ENCODE measurements around the gene LYPD8. TPM values are rescaled to one million over a fixed set of nuclear protein-coding genes. Genes with fewer than 3 reads are reported as not detected.

The LYPD8 gene
- total RNA-seq, 1 donor from 2014 or later, result not detected

GRCh38 chr1:248783367-248783766, 27.8 kb upstream of the LYPD8 start:
- H3K36me3 Mint-ChIP-seq, result no peaks in the 10 kb centered on the region
- no peak overlapping the region for H3K27ac Mint-ChIP-seq
- Histone ChIP-seq H3K79me2 (ENCODE audit: low read depth) (no peaks in the 10 kb centered on the region), H2AFZ (replicated peaks) (no peak overlapping the region), H3K4me2 (no peak overlapping the region), H3K4me3 (no peak overlapping the region), H3K4me1 (no peaks in the 10 kb centered on the region), H3K36me3 (no peaks in the 10 kb centered on the region), H3F3A (ENCODE audit: low read depth) (no peaks in the 10 kb centered on the region), H3K9me3 (ENCODE audit: low read depth) (peaks cover 8% of the 10 kb centered on the region), H3K9ac (no peak overlapping the region), H3K27me3 (no peaks in the 10 kb centered on the region), H4K20me1 (ENCODE audit: low read depth) (no peaks in the 10 kb centered on the region), H3K27ac (no peak overlapping the region)
- DNase-seq (ENCODE audit: low spot score), result no peak
- H3K9me3 Mint-ChIP-seq, result peaks cover 7% of the 10 kb centered on the region
- no peak overlapping the region for H3K4me3 Mint-ChIP-seq
- TF ChIP-seq CTCF (IDR thresholded peaks at IDR 0.05), result no peak
- TF ChIP-seq EZH2 (IDR thresholded peaks at IDR 0.05), result no peak
- no peak for TF ChIP-seq EZH2phosphoT487 (IDR thresholded peaks at IDR 0.05)
- H3K27me3 Mint-ChIP-seq (ENCODE audit: insufficient read depth, low read depth), result peaks cover 4% of the 10 kb centered on the region
- H3K4me1 Mint-ChIP-seq, result no peaks in the 10 kb centered on the region

GRCh38 chr1:248782416-248783141, 27.0 kb upstream of the LYPD8 start:
- H3K4me1 ChIP-seq, result no peaks in the 10 kb centered on the region
- TF ChIP-seq EZH2 (IDR thresholded peaks at IDR 0.05) (no peak), EZH2phosphoT487 (IDR thresholded peaks at IDR 0.05) (no peak), CTCF (IDR thresholded peaks at IDR 0.05) (no peak)
- H3K36me3 ChIP-seq, result no peaks in the 10 kb centered on the region
- H4K20me1 ChIP-seq (ENCODE audit: low read depth), result no peaks in the 10 kb centered on the region
- Mint-ChIP-seq H3K27ac (no peak overlapping the region), H3K4me1 (no peaks in the 10 kb centered on the region), H3K27me3 (ENCODE audit: insufficient read depth, low read depth) (peaks cover 4% of the 10 kb centered on the region), H3K36me3 (no peaks in the 10 kb centered on the region), H3K9me3 (peaks cover 9% of the 10 kb centered on the region), H3K4me3 (no peak overlapping the region)
- DNase-seq (ENCODE audit: low spot score), result no peak
- H3K9me3 ChIP-seq (ENCODE audit: low read depth), result peaks cover 8% of the 10 kb centered on the region
- no peaks in the 10 kb centered on the region for H3K27me3 ChIP-seq
- no peak overlapping the region for H3K4me3 ChIP-seq
- no peak overlapping the region for H3K4me2 ChIP-seq
- no peak overlapping the region for H2AFZ ChIP-seq (replicated peaks)
- no peaks in the 10 kb centered on the region for H3K79me2 ChIP-seq (ENCODE audit: low read depth)
- H3F3A ChIP-seq (ENCODE audit: low read depth), result no peaks in the 10 kb centered on the region
- no peak overlapping the region for H3K9ac ChIP-seq
- H3K27ac ChIP-seq, result no peak overlapping the region

GRCh38 chr1:248779350-248779749, 23.8 kb upstream of the LYPD8 start:
- Mint-ChIP-seq H3K27me3 (ENCODE audit: insufficient read depth, low read depth) (peaks cover 5% of the 10 kb centered on the region), H3K9me3 (peaks cover 9% of the 10 kb centered on the region), H3K4me1 (no peaks in the 10 kb centered on the region), H3K36me3 (no peaks in the 10 kb centered on the region), H3K27ac (no peak overlapping the region), H3K4me3 (no peak overlapping the region)
- Histone ChIP-seq H3K9me3 (ENCODE audit: low read depth) (peaks cover 12% of the 10 kb centered on the region), H3K27ac (no peak overlapping the region), H3K9ac (no peak overlapping the region), H3K4me1 (no peaks in the 10 kb centered on the region), H3K27me3 (no peaks in the 10 kb centered on the region), H3K4me3 (no peak overlapping the region), H3K79me2 (ENCODE audit: low read depth) (no peaks in the 10 kb centered on the region), H3K4me2 (no peak overlapping the region), H2AFZ (replicated peaks) (no peak overlapping the region), H4K20me1 (ENCODE audit: low read depth) (no peaks in the 10 kb centered on the region), H3F3A (ENCODE audit: low read depth) (no peaks in the 10 kb centered on the region), H3K36me3 (no peaks in the 10 kb centered on the region)
- DNase-seq (ENCODE audit: low spot score), result no peak
- TF ChIP-seq CTCF (IDR thresholded peaks at IDR 0.05) (no peak), EZH2phosphoT487 (IDR thresholded peaks at IDR 0.05) (no peak), EZH2 (IDR thresholded peaks at IDR 0.05) (no peak)

Measured in neural progenitor cell (in vitro differentiated cells).